GM19193 (cell line): ENCODE data around the gene HTRA3.

Experiments used
- POLR2A ChIP-seq: IDR thresholded peaks from 4 replicates; pipeline ENCODE4 v1.6.1; 2011; ENCODE audit not compliant: insufficient read depth, insufficient read length; ENCODE audit errors: extremely low read depth

The HTRA3 gene

DNA sequence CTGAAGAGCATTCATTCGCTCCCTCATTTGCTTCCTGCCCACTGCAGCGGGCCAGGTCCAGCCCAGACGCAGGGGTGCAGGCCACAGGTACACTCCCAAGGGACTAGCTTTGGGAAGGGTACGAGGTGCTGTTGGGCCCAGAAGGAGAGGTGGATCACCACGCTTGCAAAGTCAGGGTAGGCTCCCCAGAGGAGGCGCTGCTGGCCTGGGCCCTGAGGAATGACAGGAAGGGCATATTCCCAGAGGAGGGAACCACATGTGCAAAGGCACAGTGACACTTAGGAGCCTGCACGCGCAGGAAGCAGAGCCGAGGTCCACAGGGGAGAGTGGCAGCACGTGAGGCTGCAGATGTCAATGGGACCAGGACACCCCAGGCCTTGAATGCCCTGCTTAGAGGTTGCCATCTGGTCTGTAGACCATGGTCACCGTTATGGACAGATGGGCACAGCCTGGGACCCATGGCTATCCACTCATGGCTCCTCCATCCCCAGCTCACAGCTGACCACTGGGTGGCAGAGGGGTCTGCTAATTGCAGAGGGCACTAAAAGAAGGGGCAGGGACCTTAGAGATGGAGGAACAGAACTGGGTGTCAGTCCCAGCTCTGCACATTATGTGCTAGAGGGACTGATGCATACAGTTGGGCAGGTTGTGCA, 7.9 kb downstream of the HTRA3 start:
- TF ChIP-seq POLR2A: no peak

DNA sequence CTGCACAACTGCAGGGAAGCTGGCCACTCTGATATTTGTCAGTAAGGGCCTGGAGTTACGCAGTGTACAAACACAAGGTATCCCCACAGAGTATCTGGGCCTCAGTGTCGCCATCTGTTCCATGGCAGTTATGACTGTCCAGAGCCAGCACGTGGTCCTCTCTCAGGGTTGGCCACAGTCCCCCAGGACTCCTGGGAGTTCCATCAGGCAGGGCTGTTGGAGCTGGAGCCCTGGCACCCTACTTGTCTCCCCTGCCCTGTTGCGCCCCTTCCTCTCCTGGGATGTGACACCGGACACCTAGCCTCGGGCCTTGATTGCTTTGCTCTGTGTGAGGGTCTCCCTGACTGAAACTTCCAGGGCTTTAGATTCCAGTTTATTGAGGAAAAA, 8.4 kb downstream of the HTRA3 start:
- no peak for TF ChIP-seq POLR2A

DNA sequence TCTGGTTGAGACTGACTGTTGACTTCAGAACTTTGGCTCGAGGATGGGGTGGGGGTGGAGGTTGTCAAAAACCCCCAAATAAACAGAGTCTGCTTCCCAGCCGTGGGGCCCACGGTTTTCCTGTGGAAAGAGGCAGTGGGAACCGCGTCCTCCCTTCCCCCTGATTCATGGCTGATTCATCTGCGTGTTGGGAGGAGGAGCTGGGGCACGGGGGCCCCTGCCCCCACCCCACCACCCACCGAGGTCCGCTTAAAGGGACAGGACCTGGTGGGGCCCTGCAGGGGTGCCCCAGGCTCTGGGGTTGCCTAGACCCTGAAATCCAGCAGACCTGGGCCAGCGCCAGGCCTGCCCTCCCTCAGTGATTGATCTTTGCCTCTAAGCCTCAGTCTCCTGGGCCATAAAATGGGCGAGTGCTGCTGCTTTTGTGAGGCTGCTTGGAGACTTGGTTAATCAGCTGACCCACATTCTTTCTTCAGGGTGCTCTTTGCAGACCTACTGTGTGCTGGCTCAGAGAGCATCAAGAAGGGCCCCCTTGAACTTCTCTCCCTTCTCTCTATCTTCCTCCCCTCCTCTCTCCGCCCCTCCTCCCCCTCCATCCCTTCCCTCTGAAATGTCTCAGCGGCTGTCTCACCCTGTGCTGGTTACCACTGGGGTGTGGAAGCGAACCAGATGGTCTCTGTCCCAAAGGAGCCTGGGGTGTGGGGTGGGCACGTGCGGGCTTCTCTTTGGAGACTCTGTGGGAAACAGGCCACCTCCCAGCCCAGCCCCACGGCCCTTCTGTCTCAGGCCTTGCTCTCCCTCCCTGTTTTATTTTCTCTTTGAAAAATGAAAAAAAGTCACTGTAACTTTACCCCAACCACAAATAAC, 9.1 kb downstream of the HTRA3 start:
- no peak for TF ChIP-seq POLR2A

DNA sequence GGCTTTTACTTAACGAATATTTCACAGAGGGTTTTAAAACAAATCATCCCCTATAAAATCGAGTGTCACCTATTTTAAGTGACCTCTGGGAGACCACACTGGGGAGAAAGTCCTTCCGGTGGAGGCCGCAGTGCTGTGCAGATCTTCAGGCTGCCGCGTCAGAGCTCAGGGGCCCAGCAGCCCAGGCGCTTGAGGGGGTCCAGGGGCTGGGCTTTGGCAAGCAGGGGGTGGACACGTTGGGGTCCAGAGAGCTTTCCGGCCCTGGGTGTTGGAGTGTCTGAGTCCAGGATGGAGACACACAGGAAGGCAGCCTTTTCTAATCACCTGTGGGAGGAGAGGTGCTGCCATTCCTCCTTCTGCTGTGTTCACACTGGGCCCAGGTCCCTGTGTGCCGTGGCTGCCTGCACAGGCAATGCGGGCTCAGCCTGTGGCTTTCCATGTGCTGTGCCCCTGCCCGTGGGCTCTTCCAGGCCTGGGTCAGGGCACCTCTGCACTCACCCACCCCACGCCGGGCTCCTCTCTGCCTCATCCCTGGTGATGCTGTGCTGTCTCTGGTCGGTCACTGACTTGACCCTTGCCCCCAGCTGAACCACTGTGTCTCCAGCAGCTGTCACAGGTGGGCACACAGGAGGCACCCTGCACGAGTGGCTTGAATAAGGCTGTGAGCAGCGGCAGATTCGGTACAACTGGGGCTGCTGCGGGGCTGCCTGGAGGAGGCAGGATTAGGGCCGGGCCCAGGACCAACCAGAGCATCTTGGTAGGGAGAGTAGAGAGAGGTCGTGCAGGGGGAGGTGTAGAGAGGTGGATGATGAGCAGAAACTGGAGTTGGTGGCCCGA, 10.0 kb downstream of the HTRA3 start:
- TF ChIP-seq POLR2A: no peak

DNA sequence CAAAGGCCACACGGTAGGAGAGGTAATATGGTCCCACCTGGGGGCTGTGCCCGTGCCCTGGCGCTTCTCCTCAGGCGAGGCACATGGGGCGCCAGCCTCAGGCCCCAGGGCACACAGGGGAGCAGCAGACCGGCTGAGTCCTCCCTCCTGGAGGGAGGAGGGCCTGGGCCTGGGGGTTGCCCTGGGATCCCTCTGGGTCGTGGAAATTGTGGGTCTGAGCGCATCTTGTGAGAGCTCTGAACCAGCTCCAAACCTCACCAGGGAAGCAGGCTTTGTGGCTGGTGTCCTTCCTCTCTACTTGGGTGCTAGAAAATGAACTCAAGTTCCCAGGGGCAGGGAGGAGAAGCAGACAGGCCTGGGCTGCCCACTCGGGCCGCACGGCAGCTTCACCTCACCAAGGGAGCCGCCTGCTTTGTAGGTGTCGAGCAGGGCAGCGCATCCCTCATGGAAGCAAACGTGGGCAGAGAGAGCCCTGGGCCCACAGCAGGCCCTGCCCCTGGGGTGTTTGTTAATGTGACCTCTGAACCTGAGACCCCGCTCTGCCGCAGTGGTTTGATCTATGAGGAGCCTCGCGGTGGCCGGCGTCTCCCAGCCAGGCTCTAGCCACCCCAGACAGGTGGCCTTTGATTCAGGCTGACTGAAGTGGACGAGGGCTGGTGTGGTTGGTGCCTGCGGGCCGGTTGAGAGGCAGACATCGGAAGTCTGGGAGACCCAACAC, 10.8 kb downstream of the HTRA3 start:
- no peak for TF ChIP-seq POLR2A

DNA sequence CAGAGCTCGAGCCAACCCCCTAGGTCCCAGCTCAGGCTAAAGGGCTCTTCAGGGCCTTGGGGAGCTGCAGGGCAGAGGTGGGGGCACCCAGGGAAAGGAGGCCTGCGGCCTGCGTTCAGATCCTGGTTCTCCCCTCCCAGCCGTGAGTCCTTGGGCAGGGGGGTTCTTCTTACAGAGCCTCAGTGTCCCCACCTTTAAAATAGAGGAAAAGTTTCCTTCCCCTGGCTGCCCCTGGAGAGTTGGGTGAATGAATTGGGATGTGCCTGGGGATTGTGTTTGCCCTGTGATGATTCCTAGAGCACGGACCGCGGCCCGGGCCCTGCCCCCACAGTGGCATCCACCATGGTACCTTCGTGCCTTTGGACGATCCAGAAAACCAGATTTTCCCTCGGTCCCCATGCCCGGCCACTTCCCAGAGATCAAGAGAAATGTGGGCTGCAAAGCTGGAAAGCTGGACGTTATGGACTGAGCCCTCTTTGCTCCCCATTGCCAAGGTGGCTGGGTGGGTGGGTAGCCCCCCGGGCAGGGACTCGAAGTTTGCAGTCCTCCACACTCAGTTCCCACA, 11.4 kb downstream of the HTRA3 start:
- no peak for TF ChIP-seq POLR2A

DNA sequence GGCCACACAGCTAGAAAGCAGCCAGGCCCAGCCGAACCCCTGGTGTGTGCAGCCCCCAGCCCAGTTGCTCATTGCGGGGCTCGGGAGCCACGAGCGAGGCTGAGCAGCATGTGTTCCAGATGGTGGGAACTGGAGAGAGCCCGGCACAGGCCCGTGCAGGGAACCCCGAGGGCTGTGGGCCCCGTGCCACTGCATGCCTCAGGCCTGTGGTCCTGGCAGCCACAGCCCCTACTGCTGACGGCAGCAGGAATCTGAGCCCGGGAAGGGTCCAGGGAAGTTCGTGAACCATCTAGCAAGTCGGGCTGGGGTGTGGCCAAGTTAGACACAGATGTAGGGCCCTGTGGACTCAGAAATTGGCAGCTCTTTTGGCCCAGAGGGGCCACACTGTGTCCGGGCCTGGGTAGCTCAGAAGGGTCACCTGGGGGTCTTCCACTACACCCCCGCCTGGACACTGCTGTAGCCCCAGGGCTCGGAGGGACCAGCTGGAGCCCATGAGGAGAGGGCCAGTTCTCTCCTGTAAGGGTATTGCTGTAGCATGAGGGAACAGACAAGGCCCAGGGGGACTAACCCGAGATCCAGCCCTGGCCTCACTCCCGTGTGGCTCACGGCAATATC, 12.1 kb downstream of the HTRA3 start:
- no peak for TF ChIP-seq POLR2A

DNA sequence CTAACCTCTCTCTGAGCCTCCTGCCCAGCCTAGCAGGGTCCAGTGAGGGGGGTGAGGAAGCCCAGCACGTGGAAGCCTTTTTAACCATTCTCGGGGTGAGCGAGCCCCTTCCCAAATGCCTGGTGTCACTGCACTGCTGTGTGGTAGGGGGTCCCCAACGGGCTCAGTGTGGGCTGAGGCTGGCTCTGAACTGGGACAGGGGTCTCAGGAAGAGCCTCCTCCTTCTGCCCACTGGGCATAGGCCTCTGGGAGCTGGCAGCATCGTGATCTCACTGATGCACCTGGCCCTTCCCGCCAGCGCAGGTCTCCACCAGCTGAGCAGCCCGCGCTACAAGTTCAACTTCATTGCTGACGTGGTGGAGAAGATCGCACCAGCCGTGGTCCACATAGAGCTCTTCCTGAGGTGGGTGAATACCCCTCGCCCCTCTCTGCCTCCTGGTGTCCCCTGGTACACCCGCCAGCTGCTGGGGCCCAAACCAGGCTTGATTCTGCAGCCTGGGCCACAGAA, 12.6 kb downstream of the HTRA3 start:
- no peak for TF ChIP-seq POLR2A

DNA sequence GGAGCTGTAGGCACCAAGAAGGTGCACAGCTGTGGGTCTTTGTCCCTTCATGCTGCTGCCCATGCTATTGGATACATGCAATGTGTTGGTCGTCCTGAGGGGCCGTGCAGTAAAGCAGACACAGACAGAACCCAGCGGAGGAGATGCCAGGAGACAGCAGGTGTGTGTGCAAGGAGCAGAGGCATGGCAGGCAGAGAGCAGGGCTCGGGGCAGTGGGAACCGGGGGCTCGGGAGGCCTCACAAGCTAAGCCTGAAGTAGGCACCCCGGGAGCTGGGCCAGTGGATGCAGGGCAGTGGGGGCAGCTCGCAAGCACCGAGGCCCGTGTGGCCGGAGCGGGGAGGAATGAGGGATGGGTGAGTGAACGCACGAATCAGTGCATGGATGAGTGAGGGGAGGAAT, 13.2 kb downstream of the HTRA3 start:
- no peak for TF ChIP-seq POLR2A

DNA sequence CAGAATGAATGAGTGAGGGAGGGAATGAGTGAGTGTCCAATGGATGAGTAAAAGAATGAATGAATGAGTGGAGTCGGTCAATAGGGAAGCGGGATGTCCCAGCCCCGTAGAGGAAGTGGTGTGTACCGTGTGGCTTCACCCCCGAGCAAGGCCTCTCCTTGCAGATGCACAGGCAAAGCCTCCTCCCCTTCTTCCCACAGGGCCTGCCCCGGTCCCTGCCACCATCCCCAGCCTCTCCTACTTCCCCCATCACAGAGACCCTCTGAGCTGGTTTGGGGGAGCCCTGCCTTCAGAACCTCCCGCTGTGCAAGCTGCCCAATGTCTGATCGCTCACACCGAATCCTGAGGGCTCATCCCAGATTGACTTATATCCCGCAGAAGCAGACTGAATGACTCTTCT, 13.6 kb downstream of the HTRA3 start:
- TF ChIP-seq POLR2A: no peak

DNA sequence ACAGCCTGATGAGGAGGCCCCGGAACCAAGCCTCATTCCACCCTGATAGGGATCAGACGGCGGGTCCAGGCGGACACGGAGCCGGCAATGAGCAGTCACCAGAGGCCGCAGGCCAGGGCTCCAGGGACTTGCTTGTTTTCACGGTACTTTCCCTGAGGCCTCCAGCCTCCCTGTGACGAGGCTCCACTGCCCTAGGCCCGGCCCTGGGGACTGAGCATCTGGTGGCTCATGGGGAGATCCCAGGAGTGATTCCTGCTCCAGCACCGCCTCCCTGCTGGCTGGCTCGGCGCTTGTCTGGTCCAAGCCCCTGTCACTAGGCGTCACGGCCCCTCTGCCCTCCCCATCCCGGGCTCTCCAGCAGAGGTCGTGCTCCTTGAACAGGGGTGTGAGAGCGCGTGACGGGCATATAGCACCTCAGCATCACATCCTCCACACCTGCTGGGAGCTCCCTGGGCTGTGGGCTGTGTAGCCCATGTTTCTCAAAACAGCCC, 14.1 kb downstream of the HTRA3 start:
- no peak for TF ChIP-seq POLR2A

DNA sequence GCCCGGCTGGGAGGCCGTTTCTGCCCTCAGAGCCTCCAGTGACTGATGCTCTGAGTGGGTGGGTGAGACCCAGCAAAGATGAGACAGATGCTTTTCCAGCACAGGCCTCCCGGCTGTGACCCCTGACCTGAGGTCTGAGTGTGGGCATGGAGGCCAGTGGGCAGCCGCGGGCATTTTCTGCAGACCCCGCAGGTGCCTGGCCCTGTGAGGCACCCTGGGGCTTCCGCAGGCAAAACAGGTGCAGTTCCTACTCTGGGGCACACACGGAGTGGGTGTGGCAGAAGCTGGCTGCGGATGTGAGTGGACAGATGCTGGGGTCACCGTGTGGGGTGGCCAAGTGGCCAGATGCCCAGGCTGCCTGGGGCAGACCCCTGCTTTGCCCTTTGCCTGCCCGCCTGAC, 14.8 kb downstream of the HTRA3 start:
- TF ChIP-seq POLR2A: no peak

DNA sequence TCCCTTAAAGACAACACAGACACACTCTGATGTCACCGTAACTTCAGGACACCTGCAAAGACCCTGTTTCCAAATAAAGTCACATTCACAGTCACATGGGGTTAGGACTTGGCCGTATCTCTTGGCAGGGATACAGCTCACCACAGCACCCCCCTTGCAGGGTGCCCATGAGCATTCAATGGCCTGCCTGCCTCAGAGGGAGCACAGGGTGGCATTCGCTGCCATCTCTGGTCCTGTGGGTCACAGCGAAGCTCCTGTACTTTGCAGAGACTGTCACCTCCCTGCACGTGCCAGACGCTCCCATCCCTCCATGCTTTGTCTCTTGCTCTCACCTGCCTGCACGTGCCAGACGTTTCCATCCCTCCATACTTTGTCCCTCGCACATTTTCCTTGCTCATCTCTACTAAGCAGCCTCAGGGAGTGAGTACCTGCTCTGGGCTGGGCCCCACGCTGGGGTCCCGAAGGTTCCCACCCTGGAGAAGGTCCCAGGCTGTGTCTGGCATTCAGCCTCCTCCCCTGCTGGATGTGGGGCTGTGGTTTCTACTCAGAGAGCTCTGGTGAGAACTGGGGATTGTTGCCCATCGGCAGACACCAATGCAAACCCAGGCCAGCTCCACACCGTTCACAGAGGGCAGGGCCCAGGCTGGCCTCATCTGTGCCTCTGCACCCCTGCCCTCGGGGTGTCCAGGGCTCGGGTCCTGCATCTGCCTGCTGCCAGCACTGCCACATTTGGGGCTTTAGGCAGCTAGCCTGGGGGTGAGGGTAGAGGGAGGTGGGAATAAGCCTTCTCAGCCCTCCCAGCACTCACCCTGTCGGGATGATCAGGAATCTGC, 15.8 kb downstream of the HTRA3 start:
- TF ChIP-seq POLR2A: no peak

DNA sequence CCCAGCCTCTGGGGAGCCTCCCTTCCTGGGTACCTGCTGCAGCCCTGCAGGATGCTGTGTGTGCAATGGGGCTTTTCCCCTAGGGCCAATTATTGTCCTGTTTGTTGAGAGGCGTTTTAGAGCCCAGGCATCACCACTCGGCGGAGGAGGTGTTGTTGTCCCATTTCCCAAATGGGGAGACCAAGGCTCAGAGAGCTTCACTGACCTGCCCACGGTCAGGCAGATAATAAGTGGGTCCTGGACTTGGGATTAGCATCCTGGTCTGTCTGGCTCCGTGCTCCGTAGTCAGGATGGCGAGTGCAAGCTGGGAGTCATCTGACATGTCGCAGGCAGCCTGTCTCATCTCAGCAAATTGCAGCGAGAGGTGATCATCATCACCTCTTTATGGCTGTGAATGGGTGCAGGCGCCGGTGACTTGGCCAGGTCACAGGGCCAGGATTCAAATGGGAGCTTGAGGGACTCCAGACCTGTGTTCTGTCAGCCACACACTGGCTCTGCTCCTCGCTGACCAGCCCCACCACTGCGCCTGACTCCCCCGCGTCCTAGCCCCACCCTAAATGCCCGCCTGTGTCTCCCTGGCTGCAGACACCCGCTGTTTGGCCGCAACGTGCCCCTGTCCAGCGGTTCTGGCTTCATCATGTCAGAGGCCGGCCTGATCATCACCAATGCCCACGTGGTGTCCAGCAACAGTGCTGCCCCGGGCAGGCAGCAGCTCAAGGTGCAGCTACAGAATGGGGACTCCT, 16.6 kb downstream of the HTRA3 start:
- no peak for TF ChIP-seq POLR2A
